GM18499 (cell line): Measurements from ENCODE around the gene AGBL1.

Source experiments
- ATAC-seq: cut with Tn5 transposase; IDR thresholded peaks from one replicate; pipeline ENCODE4 v1.9.1; 2021; ENCODE audit warnings: moderate number of reproducible peaks; ENCODE audit not compliant: insufficient read depth, unreplicated experiment

AGBL1 gene

GRCh38 chr15:86620641-86621349, 541.1 kb downstream of the AGBL1 start:
- no peak for ATAC-seq

GRCh38 chr15:86623236-86623635, 543.6 kb downstream of the AGBL1 start:
- no peak for ATAC-seq

GRCh38 chr15:86624261-86625036, 544.8 kb downstream of the AGBL1 start:
- ATAC-seq, result no peak

- no peak for ATAC-seq
These were observed 550.0 kb downstream of the AGBL1 start for GRCh38 chr15:86629409-86630356.

- no peak for ATAC-seq
These were observed 551.3 kb downstream of the AGBL1 start for GRCh38 chr15:86630946-86631345.

GRCh38 chr15:86634146-86634545, 554.5 kb downstream of the AGBL1 start:
- no peak for ATAC-seq

- no peak for ATAC-seq
These were observed 555.4 kb downstream of the AGBL1 start for GRCh38 chr15:86634992-86635638.

GRCh38 chr15:86644339-86644738, 564.7 kb downstream of the AGBL1 start:
- ATAC-seq, result no peak

GRCh38 chr15:86645925-86646500, 566.3 kb downstream of the AGBL1 start:
- no peak for ATAC-seq

- ATAC-seq, result no peak
These were observed 568.3 kb downstream of the AGBL1 start for GRCh38 chr15:86647810-86648440.

GRCh38 chr15:86649277-86649676, 569.6 kb downstream of the AGBL1 start:
- ATAC-seq, result no peak

GRCh38 chr15:86650094-86650493, 570.4 kb downstream of the AGBL1 start:
- ATAC-seq, result no peak

- ATAC-seq, result no peak
These were observed 573.9 kb downstream of the AGBL1 start for GRCh38 chr15:86653344-86654197.

- no peak for ATAC-seq
These were observed 574.8 kb downstream of the AGBL1 start for GRCh38 chr15:86654501-86654900.

GRCh38 chr15:86657305-86657704, 577.6 kb downstream of the AGBL1 start:
- ATAC-seq, result no peak

- no peak for ATAC-seq
These were observed 580.2 kb downstream of the AGBL1 start for GRCh38 chr15:86659724-86660411.

GRCh38 chr15:86661580-86661979, 581.9 kb downstream of the AGBL1 start:
- no peak for ATAC-seq

- ATAC-seq, result no peak
These were observed 583.6 kb downstream of the AGBL1 start for GRCh38 chr15:86663304-86663703.
